Lung microvascular endothelial cell (primary cell): ENCODE results near the gene WWOX. TPM values are rescaled to one million over a fixed set of nuclear protein-coding genes. Genes with fewer than 3 reads are reported as not detected.
"Not testable (repeated sequence)": the region's sequence is repeated elsewhere in the genome, so short reads cannot be mapped to it uniquely, and the experiment has no call there.

Experiments used
- DNase-seq, 2 donors: peaks; one replicate each; pipeline versions ENCODE4 v3.0.0 to v3.0.0-alpha.2; 2010; ENCODE audit warnings: low read depth in 2 of 2
- total RNA-seq: library from RNA; depleted of rRNA; stranded (reverse); fragments of >200 nt; gene quantifications from 2 replicates; pipeline ENCODE4 v1.2.1, GENCODE V29; 2014

The WWOX gene
- total RNA-seq, 1 donor from 2014 or later: 8.7 TPM

DNA sequence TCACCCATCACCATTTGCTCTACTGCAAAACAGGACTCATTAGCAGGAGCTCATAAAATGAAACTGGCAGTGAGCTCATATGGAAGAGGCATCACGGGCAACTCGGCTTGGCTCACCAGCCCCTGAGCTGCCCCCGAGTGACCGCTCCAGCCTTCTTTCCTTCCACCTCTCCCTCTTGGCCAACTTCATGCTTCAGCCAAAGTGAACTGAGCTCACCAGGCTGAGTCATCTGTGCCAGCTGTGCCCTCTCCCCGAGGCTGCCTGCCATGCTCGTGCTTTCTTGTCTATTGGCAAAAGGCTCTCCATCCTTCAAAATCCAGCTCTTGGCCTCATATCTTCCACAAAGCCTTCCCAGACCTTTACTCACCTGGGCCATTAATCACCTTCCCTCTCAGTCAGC, 391.4 kb downstream of the WWOX start:
- DNase-seq: no peak

GRCh38 chr16:78493573-78493972, 394.1 kb downstream of the WWOX start:
- no peak for DNase-seq

DNA sequence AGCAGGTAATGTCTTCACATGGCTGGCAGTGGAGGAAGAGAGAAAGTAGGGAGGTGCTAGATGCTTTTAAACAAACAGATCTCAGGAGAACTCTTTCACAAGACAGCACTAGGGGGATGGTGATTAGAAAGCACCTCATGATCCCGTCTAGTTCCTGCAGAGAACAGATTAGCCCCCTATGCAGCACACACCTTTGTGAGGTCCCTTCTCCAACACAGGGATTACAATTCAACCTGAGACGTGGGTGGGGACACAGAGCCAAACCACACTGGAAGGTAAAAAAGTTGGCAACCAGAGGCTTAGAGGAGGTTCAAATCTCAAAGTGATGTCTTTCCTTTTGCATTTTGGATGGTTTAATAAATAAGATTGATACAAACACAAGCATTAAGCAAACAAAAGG, 394.7 kb downstream of the WWOX start:
- DNase-seq: no peak

- DNase-seq: no peak
Observed at GRCh38 chr16:78494674-78495073, 395.2 kb downstream of the WWOX start.

DNA sequence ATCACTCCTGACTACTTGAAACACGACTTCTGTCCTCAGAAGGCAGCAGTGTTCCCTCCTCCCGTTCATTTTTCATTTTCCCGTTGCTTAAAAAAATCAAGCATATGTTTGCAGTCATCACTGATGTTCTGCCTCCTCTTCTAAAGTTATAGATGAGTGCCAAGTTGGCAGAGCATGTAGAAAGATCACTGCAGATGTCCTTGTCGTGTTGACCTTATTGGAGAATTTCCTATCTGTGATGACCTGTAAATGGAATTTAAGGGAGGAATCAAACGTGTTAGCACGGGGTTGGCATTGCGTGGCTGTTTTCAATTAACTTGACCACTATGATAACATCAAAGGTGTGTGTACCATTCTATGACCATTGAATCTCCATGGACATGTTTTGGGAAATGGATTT, 396.7 kb downstream of the WWOX start:
- no peak for DNase-seq

- DNase-seq: no peak
Observed at GRCh38 chr16:78499399-78499798, 399.9 kb downstream of the WWOX start.

DNA sequence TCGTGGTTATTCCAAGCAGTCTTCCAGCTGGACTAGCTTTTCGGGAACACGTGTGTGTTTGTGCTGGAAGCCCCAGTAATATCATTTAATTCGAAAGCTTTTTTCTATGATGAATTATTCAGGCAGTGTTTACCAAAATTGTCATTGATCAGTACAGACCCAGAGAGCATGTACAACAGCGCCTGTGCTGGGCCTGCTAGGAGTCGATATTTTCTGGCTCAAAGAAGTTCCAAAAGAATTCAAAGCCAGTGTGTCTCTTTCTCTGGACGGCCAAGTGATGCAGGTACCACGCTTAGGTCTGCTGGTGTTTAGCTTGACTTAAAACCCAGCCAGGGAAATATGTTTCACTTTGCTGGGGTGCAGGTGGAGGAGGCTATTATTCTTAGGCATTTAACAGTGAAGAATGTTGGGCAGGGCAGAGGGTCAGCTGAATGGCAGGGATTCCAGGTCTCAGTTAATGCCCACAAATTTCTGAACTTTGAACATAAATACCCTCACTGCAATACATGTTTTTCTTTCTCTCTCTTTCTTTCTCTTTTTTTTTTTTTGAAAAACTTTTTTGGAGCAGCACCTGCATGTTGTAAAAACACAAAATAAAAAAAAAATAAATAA, 401.3 kb downstream of the WWOX start:
- no peak for DNase-seq

DNA sequence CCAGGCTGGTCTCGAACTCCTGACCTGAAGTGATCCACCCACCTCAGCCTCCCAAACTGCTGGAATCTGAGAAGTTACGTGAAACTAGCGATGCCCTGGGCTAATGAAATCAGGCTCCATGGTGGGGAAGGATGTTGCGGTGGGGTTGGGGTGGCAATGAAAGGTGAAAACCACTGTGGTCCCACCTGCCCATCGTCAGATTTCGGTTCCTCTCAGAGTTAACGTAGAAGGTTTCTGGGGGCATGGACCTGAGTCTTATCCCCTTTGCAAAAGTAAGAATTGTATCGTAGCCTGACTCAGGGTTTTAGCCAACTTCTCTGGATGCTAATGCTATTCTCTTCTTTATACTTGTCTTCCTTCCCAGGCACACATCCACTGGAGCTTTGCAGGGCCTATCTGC, 402.3 kb downstream of the WWOX start:
- DNase-seq: no peak

- no peak for DNase-seq
Observed at GRCh38 chr16:78502812-78503350, 403.4 kb downstream of the WWOX start.

DNA sequence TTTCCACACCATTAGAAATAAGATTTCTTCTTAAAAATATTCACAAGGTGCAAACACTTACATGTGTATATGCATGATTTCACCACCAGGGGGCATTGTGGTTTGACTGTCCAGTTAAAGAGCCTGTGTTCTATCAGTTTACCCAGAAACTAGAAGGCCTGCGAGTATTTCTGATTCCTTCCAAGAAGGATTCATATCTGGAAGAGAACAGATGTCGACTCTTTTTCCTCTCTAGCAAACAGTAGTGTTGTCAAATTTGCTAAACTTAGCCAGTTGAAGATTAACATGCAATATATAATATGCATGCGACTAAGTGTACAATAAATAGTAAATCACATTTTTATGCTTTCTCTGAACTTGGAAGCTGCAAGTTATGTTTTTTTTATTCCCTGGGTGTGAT, 404.1 kb downstream of the WWOX start:
- DNase-seq: peak; percentile 55 to 73

DNA sequence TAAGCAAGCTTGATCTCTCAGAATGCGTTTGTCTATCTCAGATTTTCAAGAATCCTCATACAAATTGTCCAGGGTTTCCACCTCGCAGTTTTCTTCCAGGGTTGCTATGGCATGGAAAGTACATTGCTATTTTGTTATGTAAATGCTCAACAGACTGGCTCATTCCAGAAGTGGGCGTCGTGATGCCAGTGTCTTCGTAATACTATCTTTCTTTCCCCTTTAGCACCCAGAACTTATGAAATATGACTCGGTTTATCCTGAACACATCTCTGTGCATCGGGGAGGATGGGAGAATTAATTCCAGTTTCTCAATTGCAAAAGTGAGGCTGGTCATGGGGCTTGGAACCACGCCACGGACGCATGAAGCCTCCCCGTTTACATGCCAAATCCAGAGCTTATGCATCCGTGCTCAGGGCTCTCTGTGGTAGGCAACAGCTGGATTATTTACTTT, 405.0 kb downstream of the WWOX start:
- DNase-seq: no peak

DNA sequence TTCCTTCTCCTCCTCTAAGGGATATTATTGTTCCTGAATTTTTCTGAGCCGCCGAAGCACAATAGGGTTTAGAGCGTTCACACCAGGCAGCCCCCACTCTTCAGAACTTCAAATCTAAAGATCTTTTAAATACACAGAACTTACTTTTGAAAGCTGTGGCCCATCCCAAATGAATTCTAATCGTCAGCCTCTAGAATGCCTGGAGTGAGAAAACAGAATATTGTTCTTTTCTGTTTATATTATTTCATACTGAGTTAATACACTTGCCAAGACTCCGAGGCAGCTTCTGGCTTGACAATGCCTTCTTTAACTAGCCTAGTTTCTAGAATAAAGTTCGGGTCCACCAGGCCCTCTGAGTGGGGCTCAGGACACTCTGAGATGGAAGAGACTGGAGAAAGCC, 405.6 kb downstream of the WWOX start:
- DNase-seq: no peak

- DNase-seq: no peak
Observed at GRCh38 chr16:78505544-78506366, 406.3 kb downstream of the WWOX start.

- DNase-seq: no peak
Observed at GRCh38 chr16:78506367-78507193, 407.1 kb downstream of the WWOX start.

GRCh38 chr16:78507576-78507975, 408.1 kb downstream of the WWOX start:
- no peak for DNase-seq

- DNase-seq: no peak
Observed at GRCh38 chr16:78509965-78510364, 410.5 kb downstream of the WWOX start.

DNA sequence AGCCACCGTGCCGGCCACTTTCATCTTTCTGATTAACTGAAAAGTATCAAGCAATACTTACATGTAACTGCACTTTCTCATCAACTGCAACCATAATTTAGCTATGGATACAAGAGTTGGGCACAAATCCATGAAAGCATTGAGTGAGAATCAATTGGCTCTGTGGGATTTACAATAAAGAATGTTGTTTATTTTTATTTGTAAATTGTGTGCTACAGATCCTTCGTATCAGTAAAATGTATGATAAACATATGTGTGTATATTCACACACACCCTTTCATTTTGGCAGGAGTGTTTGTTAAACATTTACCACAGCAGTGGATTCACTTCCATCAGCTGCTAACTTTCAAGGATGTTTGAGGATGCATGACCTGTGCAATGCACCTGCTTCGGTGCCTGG, 411.0 kb downstream of the WWOX start:
- DNase-seq: no peak

DNA sequence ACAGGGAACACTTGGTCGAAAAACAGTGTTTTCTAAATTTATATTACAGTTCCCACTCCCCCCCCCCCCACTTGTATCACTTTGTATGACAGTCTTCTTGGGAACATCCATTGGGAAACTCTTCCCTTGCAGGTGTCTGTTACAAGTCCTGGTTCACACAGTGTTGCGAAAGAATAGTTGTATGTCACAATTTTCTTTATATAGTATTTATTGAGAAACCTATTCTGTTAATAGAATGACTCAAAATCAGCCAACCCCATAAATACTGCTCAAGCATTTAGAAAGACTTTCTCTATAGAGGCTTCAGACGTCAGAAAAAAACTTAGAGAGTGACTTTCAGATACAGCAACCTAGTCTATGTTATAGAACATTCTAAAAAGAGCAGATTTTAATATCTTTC, 414.4 kb downstream of the WWOX start:
- DNase-seq: no peak

DNA sequence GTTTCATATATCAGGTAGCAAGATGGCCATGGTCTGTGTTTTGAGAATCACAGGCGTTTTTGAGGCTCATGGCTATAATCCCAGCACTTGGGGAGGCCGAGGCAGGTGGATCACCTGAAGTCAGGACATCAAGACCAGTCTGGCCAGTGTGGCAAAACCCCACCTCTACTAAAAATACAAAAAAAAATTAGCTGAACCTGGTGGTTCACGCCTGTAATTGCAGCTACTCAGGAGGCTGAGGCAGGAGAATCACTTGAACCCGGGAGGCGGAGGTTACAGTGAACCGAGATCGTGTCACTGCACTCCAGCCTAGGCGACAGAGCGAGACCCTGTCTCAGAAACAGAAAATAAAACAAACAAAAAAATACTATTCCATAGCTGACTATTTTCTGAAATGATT, 415.4 kb downstream of the WWOX start:
- not testable (repeated sequence) for DNase-seq

DNA sequence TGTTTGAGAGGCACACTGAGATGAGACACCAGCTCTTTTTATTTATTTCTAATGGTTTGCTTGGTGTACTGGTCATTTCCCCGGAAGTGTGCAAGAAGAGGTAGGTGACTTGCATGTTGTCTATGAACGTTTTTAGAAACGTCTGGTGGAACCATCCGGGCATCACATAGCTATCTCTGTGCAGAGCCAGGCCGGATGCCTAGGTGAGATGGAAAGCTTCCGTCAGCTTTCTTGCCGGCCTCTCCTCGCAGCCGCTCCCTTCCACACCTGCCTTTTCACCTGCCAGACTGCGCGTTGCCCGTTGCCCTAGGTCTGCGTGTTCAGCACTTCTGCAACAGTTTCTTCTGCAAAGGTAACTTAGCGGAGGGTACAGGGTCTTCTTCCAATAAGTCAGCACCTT, 416.0 kb downstream of the WWOX start:
- DNase-seq: no peak

GRCh38 chr16:78516006-78516736, 416.7 kb downstream of the WWOX start:
- no peak for DNase-seq
